ENCODE data around the gene LSAMP.
A peak's percentile ranks its signal among the peaks of the same experiment; 100 is the strongest.

The LSAMP gene

DNA sequence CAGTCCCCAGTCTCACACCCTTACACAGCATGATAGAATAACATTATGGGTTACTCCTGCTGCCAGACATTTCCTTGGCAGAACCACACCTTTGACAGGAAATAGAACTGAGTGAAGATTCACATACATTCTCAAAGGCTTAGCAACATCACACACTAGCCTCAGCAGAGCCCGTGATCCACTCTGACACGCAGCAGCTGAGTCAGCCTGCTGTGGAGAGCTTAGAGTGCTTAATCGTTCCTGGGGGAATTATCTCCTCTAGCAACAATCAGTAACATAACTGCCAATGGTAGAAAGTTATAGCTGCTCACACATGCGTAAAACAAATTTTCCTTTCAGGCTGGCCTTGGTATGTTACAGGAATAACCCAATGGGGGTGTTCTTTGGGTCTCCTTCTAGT lies 439.9 kb downstream of the LSAMP start:
- no peak overlapping the region for H3K4me3 ChIP-seq (ENCODE audit: low read length)
- peak; percentile 99 for DNase-seq (ENCODE audit: low read depth)
- TF ChIP-seq, protein P1, sequence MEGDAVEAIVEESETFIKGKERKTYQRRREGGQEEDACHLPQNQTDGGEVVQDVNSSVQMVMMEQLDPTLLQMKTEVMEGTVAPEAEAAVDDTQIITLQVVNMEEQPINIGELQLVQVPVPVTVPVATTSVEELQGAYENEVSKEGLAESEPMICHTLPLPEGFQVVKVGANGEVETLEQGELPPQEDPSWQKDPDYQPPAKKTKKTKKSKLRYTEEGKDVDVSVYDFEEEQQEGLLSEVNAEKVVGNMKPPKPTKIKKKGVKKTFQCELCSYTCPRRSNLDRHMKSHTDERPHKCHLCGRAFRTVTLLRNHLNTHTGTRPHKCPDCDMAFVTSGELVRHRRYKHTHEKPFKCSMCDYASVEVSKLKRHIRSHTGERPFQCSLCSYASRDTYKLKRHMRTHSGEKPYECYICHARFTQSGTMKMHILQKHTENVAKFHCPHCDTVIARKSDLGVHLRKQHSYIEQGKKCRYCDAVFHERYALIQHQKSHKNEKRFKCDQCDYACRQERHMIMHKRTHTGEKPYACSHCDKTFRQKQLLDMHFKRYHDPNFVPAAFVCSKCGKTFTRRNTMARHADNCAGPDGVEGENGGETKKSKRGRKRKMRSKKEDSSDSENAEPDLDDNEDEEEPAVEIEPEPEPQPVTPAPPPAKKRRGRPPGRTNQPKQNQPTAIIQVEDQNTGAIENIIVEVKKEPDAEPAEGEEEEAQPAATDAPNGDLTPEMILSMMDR (conservative IDR thresholded peaks at IDR 0.05; ENCODE audit: low read depth, low read length) = no peak

DNA sequence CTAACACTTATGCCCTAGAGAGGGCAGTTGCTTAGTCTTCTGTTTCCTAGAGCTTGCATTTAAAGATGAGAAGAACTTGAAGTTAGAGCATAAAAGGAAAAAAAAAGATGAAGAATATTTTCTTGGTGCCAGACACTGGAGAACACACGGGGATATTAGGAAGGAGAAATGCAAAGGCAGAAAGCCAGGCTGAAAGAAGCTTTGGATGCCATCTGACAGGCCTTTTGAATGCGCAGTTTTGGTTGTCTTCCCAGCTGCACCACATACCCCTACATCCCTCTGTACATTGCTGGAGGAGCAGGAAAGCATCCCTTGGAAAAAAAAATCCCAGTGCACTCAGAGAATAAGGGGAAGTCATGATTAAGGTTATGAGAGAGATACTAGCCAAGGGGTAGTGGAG lies 443.1 kb downstream of the LSAMP start:
- no peak overlapping the region for H3K4me3 ChIP-seq (ENCODE audit: low read length)
- DNase-seq (ENCODE audit: low read depth) = no peak
- TF ChIP-seq, protein P1 (conservative IDR thresholded peaks at IDR 0.05; ENCODE audit: low read depth, low read length) = no peak

DNA sequence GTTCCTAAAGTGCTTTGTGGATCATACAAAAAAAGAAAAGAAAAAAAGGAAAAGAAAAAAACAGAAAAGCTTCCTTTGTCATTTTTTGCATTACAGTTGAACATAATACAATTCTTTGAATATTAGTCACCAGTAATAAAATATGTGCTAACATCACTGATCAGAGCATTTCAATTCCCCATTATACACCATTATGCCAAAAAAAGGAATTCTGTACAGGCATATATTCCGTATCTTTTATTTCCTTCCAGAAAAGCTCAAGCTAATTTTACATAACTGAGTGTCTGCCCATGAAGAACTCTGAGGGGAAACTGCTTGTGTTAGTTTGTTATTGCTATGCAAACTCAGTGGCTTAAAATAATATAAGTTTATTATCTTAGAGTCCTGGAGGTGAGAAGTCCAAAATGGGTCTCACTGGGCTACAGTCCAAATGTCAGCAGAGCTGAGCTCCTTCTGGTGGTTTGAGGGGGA lies 444.1 kb downstream of the LSAMP start:
- H3K4me3 ChIP-seq (ENCODE audit: low read length) = no peak overlapping the region
- TF ChIP-seq, protein P1 (conservative IDR thresholded peaks at IDR 0.05; ENCODE audit: low read depth, low read length) = no peak
- DNase-seq (ENCODE audit: low read depth) = no peak

DNA sequence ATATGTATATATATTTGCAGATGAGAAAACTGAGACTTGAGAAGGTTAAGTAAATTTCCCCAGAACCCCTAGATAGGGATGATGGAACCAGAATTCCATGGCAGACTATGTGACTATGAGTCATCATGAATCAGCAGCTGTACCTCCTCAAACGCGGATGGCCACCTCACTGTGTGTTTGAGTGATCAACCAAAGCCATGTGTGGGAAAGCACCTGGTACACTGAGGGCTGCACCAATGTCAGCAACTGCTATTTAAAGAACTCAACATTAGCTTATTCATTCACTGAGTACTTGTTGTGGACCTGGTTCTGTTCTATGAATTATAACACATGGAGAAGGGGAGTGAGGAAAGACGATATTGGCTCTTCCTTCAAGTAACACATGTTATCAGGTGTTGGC lies 445.0 kb downstream of the LSAMP start:
- peak; percentile 82 for DNase-seq (ENCODE audit: low read depth)
- no peak overlapping the region for H3K4me3 ChIP-seq (ENCODE audit: low read length)
- TF ChIP-seq, protein P1 (conservative IDR thresholded peaks at IDR 0.05; ENCODE audit: low read depth, low read length) = no peak

DNA sequence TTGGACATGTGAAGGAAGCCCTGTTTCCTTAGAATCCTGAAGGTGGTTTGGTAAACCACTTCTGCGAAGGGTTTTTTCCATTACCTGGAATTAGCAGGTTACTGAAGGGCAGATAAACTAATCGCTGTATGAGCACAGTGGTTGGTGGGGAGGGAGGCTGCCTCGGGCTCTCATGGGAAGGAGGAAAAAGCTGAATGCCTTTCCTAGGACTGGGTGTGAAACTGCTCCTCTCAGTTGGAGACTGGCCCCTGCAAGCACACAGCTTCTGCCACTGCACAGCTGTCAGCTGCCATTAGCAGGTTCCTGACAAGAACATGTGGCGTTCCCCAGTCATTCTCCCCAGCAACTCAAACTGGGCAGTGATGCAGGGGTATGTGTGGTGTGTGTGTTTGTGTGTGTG lies 445.7 kb downstream of the LSAMP start:
- no peak overlapping the region for H3K4me3 ChIP-seq (ENCODE audit: low read length)
- DNase-seq (ENCODE audit: low read depth) = no peak
- TF ChIP-seq, protein P1 (conservative IDR thresholded peaks at IDR 0.05; ENCODE audit: low read depth, low read length) = no peak

DNA sequence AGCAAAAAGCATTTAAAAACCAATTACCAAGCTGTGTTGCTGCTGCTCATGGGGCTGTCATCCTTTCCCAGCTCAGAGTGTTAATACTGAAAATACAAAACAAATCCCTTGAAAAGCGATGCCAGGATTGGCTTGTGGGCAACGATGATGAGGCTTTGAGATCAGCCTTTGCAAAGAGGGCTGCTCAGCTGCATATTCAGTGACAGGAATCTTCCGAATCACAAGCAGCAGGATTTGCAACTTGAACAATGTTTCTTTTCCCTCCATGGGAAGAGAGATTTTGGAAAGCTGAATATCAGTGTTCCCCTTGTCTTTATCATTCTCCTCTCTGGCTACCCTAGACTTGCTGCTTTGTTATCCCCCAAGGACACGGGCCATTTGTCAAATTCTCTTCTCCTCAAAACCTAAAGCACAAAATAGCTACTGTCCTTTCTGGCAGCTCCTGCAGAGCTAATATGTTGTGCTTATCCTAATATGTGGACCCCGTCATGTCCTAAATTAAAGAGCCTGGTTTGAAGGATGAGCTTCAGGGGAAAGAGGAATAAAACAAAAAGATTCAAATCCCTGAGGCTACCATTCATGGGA lies 446.2 kb downstream of the LSAMP start:
- no peak for DNase-seq (ENCODE audit: low read depth)
- TF ChIP-seq, protein P1 (conservative IDR thresholded peaks at IDR 0.05; ENCODE audit: low read depth, low read length) = no peak
- no peak overlapping the region for H3K4me3 ChIP-seq (ENCODE audit: low read length)

DNA sequence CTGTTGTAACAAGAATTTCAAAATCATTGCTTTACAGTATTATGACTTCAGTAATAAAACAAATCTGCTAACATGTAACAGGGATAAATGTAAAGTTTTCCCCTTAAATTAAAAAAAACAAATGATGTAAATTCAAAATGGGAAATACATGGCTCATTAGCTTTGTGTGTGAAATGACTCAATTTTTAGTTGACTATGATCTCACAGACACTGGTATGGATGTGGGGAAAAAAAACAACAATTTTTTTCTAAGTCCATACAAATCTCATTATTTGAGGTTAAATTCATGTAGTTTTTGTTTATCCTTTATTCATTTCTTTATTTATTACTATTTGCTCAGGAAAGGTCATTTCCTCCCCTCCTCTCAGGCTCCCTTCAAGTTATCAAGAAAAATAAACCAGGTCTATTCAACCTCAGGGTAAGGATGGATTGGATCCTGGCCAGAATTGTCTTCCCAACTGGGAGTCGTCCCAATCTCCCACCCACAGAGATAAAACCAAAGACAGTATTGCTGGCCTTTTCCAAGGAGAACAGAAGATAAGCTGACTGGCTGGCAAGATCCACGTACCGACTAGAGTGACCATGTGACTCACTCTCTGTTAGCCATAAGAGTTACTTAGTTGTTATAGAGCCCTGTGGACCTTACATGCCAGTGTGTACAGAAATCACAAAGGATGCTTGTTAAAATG lies 448.7 kb downstream of the LSAMP start:
- TF ChIP-seq, protein P1 (conservative IDR thresholded peaks at IDR 0.05; ENCODE audit: low read depth, low read length) = no peak
- H3K4me3 ChIP-seq (ENCODE audit: low read length) = no peak overlapping the region
- DNase-seq (ENCODE audit: low read depth) = no peak

All from retinal pigment epithelial cell (primary cell).